IMR-90 (cell line): Measurements from ENCODE around the gene WEE1. TPM values are rescaled to one million over a fixed set of nuclear protein-coding genes. Genes with fewer than 3 reads are reported as not detected.

Source experiments
- ATAC-seq: fragments of 200-7000 bp; cut with Tn5 transposase; 2 replicates; pipeline ENCODE4 v1.9.1; 2020; ENCODE audit warnings: low read depth, mild to moderate bottlenecking, moderate library complexity
- BruUV-seq: library from RNA; stranded (reverse); fragments of 400-500 nt; replicated peaks from 2 replicates; lab custom pipeline; 2021; lab: Mats Ljungman, UMichigan
- CTCF ChIA-PET: fragments of 300-600 bp; formaldehyde crosslinking; extraction: SDS; loops from one replicate; lab custom pipeline; 2021; ENCODE audit warnings: antibody characterized with exemption; lab: Yijun Ruan, JAX
- POLR2A ChIA-PET: fragments of 300-600 bp; sonication (Branson Sonifier 250); formaldehyde crosslinking; loops from one replicate; lab custom pipeline; 2022; ENCODE audit warnings: antibody characterized with exemption; ENCODE audit not compliant: unreplicated experiment; lab: Charles Lee
- DNase-seq: peaks from one replicate; pipeline ENCODE4 v3.0.0; 2013
- H2AFZ ChIP-seq: replicated peaks from 2 replicates; pipeline ENCODE3; 2013; ENCODE audit warnings: low read length, mild to moderate bottlenecking; ENCODE audit not compliant: poor library complexity
- H2AK5ac ChIP-seq: 2 replicates; pipeline ENCODE4 v1.6.1; 2013; ENCODE audit warnings: low read depth, low read length, inconsistent platforms
- H2AK9ac ChIP-seq: replicated peaks from 2 replicates; pipeline ENCODE3; 2013; ENCODE audit warnings: mild to moderate bottlenecking, low read depth, low read length, moderate library complexity; ENCODE audit not compliant: poor library complexity
- H2BK120ac ChIP-seq: 2 replicates; pipeline ENCODE4 v1.6.1; 2013; ENCODE audit warnings: low read depth, low read length, inconsistent platforms
- H2BK15ac ChIP-seq: 3 replicates; pipeline ENCODE4 v1.6.1; 2013; ENCODE audit warnings: low read depth, low read length, inconsistent platforms
- H2BK20ac ChIP-seq: 2 replicates; pipeline ENCODE4 v1.6.1; 2013; ENCODE audit warnings: low read depth, mild to moderate bottlenecking, inconsistent platforms, low read length, moderate library complexity
- H2BK5ac ChIP-seq: 2 replicates; pipeline ENCODE4 v1.6.1; 2013; ENCODE audit warnings: mild to moderate bottlenecking, low read depth, low read length, inconsistent platforms; ENCODE audit not compliant: poor library complexity, severe bottlenecking
- H3K14ac ChIP-seq: replicated peaks from 2 replicates; pipeline ENCODE4 v1.6.1; 2013; ENCODE audit warnings: low read depth, low read length, inconsistent platforms
- H3K18ac ChIP-seq: 2 replicates; pipeline ENCODE4 v1.6.1; 2013; ENCODE audit warnings: low read depth, low read length, control low read depth
- H3K23ac ChIP-seq: 2 replicates; pipeline ENCODE4 v1.6.1; 2013; ENCODE audit warnings: low read depth, low read length, inconsistent platforms
- H3K27ac ChIP-seq: 2 replicates; pipeline ENCODE4 v1.5.1; 2013; ENCODE audit warnings: mild to moderate bottlenecking, control low read depth, low read length; ENCODE audit not compliant: insufficient read depth
- H3K27me3 ChIP-seq: 2 replicates; pipeline ENCODE4 v1.6.1; 2013; ENCODE audit warnings: low read length; ENCODE audit not compliant: control insufficient read depth, insufficient read depth
- H3K36me3 ChIP-seq: 2 replicates; pipeline ENCODE4 v1.6.1; 2013; ENCODE audit warnings: low read length, mixed read lengths; ENCODE audit not compliant: control insufficient read depth, insufficient read depth
- H3K4ac ChIP-seq: 2 replicates; pipeline ENCODE4 v1.6.1; 2013; ENCODE audit warnings: low read depth, low read length, inconsistent platforms
- H3K4me1 ChIP-seq: 2 replicates; pipeline ENCODE4 v1.6.1; 2013; ENCODE audit warnings: low read length, mixed read lengths; ENCODE audit not compliant: control insufficient read depth, insufficient read depth
- H3K4me2 ChIP-seq: 2 replicates; pipeline ENCODE4 v1.6.1; 2013; ENCODE audit warnings: low read depth, mild to moderate bottlenecking, control low read depth, low read length, moderate library complexity
- H3K4me3 ChIP-seq: 2 replicates; pipeline ENCODE4 v1.5.1; 2013; ENCODE audit warnings: low read depth, mild to moderate bottlenecking, control low read depth, low read length, moderate library complexity; ENCODE audit not compliant: insufficient read depth
- H3K56ac ChIP-seq: 2 replicates; pipeline ENCODE4 v1.6.1; 2013; ENCODE audit warnings: low read length, inconsistent platforms; ENCODE audit not compliant: insufficient read depth; ENCODE audit errors: extremely low read depth
- H3K79me1 ChIP-seq, 2 experiments: 2 replicates each; pipeline ENCODE4 v1.6.1; 2013; ENCODE audit warnings: low read length in 2 of 2, inconsistent platforms in 1 of 2, low read depth in 1 of 2
- H3K9ac ChIP-seq: 2 replicates; pipeline ENCODE4 v1.6.1; 2013; ENCODE audit warnings: low read depth, low read length, control low read depth
- H3K9me1 ChIP-seq: 2 replicates; pipeline ENCODE4 v1.6.1; 2013; ENCODE audit warnings: low read length, inconsistent platforms; ENCODE audit not compliant: insufficient read depth
- H3K9me3 ChIP-seq: 2 replicates; pipeline ENCODE4 v1.6.1; 2013; ENCODE audit warnings: low read length; ENCODE audit not compliant: control insufficient read depth, insufficient read depth
- H4K20me1 ChIP-seq: 2 replicates; pipeline ENCODE4 v1.6.1; 2013; ENCODE audit warnings: low read length, inconsistent platforms; ENCODE audit not compliant: insufficient read depth
- H4K5ac ChIP-seq: 2 replicates; pipeline ENCODE4 v1.6.1; 2013; ENCODE audit warnings: mild to moderate bottlenecking, low read depth, low read length, control low read depth
- H4K8ac ChIP-seq, 2 experiments: 2 replicates each; pipeline ENCODE4 v1.6.1; 2013; ENCODE audit warnings: low read depth in 2 of 2, low read length in 2 of 2, control low read depth in 1 of 2, inconsistent platforms in 1 of 2
- H4K91ac ChIP-seq: 2 replicates; pipeline ENCODE4 v1.6.1; 2013; ENCODE audit warnings: low read depth, low read length, inconsistent platforms; ENCODE audit not compliant: insufficient read depth
- POLR2A ChIP-seq: IDR thresholded peaks from 2 replicates; pipeline ENCODE4 v1.6.1; 2012; ENCODE audit warnings: mild to moderate bottlenecking, low read depth, low read length
- RCOR1 ChIP-seq: IDR thresholded peaks from 2 replicates; pipeline ENCODE4 v1.6.1; 2012; ENCODE audit warnings: mild to moderate bottlenecking, low read length, improper control_type of control experiment; ENCODE audit not compliant: insufficient replicate concordance
- WGBS, 2 experiments: methylation state at CpG; one replicate each; pipeline versions ENCODE4 v1.1.5 to v1.1.7; 2013; ENCODE audit warnings: missing lambda C conversion rate in 2 of 2; ENCODE audit not compliant: insufficient read length in 1 of 2; ENCODE audit errors: extremely low coverage in 2 of 2; 5-methylcytosine and 5-hydroxymethylcytosine counted together
- dilution Hi-C: fragments of 300-500 bp; cut with HindIII; formaldehyde crosslinking; loops from one replicate; pipeline ENCODE4 v1.14.3; 2018; ENCODE audit warnings: low sequenced_read_pairs; ENCODE audit not compliant: unreplicated experiment
- in situ Hi-C: fragments of 300-500 bp; cut with MboI; formaldehyde crosslinking; loops from 3 replicates; pipeline ENCODE4 v1.14.3; 2019; ENCODE audit warnings: low sequenced_read_pairs, inconsistent platforms, mixed read lengths
- intact Hi-C: fragments of 100-400 bp; cut with micrococcal nuclease; formaldehyde crosslinking; loops from 2 replicates; pipeline ENCODE4 v1.10.0; 2022
- polyA plus RNA-seq, 3 experiments: library from polyadenylated mRNA; depleted of rRNA; stranded (reverse); fragments of >200 nt; gene quantifications; 2 replicates each; pipeline ENCODE4 v1.2.3, GENCODE V29; 2012; ENCODE audit warnings: low replicate concordance in 1 of 3
- total RNA-seq: library from RNA; depleted of rRNA; stranded (reverse); fragments of >200 nt; gene quantifications from 2 replicates; pipeline ENCODE4 v1.2.3, GENCODE V29; 2012
- TF ChIP-seq, protein P1 (sequence below): conservative IDR thresholded peaks from 2 replicates; pipeline ENCODE4 v1.5.1; 2012; ENCODE audit warnings: mild to moderate bottlenecking, low read depth, low read length, improper control_type of control experiment

Gene WEE1
- total and polyA plus RNA-seq, 2 of the 4 experiments (the other 2 are of a cell fraction) = 26.5 to 29.2 TPM

DNA sequence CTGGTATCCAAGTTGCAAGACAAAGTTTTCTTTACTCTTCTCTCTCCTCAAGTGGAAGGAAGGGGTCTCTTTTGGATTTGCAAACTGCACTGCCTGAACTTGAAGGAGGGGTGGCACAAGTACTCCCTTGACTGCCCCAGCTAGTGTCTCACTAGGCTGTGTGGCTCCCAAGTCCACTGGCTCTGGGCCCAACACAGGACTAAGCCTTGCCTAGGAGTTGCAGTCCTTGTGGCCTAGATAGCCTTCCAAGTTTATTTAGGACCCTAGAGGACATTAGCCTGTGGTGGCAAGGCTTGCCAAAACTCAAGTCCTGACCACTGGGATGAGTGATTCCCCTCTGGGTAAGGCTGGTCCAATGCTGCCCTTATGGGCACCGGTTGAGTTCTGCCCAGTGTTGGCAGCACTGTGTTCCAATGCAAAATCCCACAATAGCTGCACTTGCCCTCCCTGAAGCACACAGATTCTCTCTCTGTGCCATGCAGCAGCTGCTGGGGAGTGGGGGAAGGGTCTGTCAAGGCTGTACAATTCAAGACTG, 10.2 kb upstream of the WEE1 start:
- Histone ChIP-seq H2AK5ac (peak overlapping the region; percentile 69), H3K9ac (no peak overlapping the region), H3K56ac (no peak overlapping the region), H2AFZ (no peak overlapping the region), H2AK9ac (no peak overlapping the region), H3K14ac (0 out of 2 replicates have a peak overlapping the region, but pooled peaks have one; percentile 19), H3K23ac (no peak overlapping the region), H2BK15ac (peak overlapping the region; percentile 73; the same call in 2 of the 3 replicates), H4K20me1 (no peaks in the 10 kb centered on the region), H4K5ac (0 out of 2 replicates have a peak overlapping the region, but pooled peaks have one; percentile 49), H2BK20ac (peak overlapping the region; percentile 61), H4K8ac (peak overlapping the region in 1 of 2 experiments; percentile 66; a peak in 1 of 4 replicates), H3K36me3 (no peaks in the 10 kb centered on the region), H3K18ac (0 out of 2 replicates have a peak overlapping the region, but pooled peaks have one; percentile 12), H2BK5ac (no peak overlapping the region), H3K9me3 (no peaks in the 10 kb centered on the region), H3K27me3 (no peaks in the 10 kb centered on the region), H3K4me3 (no peak overlapping the region), H3K4me1 (peaks cover 8% of the 10 kb centered on the region), H2BK120ac (peak overlapping the region; percentile 56), H3K4ac (peak overlapping the region; percentile 69), H3K9me1 (peaks cover 7% of the 10 kb centered on the region), H3K4me2 (no peak overlapping the region), H3K79me1 (peaks cover 0 to 11% of the 10 kb centered on the region in 2 experiments; a peak in 2 of 4 replicates), H3K27ac (no peak overlapping the region), H4K91ac (peak overlapping the region; percentile 31)
- no peak for ATAC-seq
- WGBS, 2 experiments = no CpG with 5 or more reads among the region's 1 CpG
- intact Hi-C loops = no loop called here
- ChIA-PET CTCF (no interaction called here), POLR2A (no interaction called here)
- BruUV-seq = no TSS peak
- dilution Hi-C loops = no loop called here
- no peak for DNase-seq
- no peak for TF ChIP-seq RCOR1
- no peak for TF ChIP-seq POLR2A
- TF ChIP-seq, protein P1, sequence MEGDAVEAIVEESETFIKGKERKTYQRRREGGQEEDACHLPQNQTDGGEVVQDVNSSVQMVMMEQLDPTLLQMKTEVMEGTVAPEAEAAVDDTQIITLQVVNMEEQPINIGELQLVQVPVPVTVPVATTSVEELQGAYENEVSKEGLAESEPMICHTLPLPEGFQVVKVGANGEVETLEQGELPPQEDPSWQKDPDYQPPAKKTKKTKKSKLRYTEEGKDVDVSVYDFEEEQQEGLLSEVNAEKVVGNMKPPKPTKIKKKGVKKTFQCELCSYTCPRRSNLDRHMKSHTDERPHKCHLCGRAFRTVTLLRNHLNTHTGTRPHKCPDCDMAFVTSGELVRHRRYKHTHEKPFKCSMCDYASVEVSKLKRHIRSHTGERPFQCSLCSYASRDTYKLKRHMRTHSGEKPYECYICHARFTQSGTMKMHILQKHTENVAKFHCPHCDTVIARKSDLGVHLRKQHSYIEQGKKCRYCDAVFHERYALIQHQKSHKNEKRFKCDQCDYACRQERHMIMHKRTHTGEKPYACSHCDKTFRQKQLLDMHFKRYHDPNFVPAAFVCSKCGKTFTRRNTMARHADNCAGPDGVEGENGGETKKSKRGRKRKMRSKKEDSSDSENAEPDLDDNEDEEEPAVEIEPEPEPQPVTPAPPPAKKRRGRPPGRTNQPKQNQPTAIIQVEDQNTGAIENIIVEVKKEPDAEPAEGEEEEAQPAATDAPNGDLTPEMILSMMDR = no peak
- in situ Hi-C loops = no loop called here
